Adrenal gland (tissue), 12 donors: ENCODE results near the gene PDLIM5. TPM values are rescaled to one million over a fixed set of nuclear protein-coding genes. Genes with fewer than 3 reads are reported as not detected.

Experiments used
- DNase-seq, 7 donors: peaks; one replicate each; pipeline ENCODE4 v3.0.0-alpha.2; 2019 to 2020
- H3K27ac ChIP-seq, 5 donors: fragments of 200-600 bp; sonication (generic) in 4 of 5; 1 replicate in 3 of 5; 2 replicates in 2 of 5; pipeline versions ENCODE4 v1.5.1 to v1.8.0; 2016 to 2020; ENCODE audit warnings: mild to moderate bottlenecking in 1 of 5
- H3K27me3 ChIP-seq: fragments of 200-600 bp; 2 replicates; pipeline ENCODE4 v1.8.0; 2021
- H3K36me3 ChIP-seq, 2 donors: fragments of 200-600 bp; replicated peaks in 1 of 2; 1 replicate in 1 of 2; 2 replicates in 1 of 2; pipeline versions ENCODE4 v1.5.1 to v1.8.0; 2018 to 2022
- H3K4me1 ChIP-seq, 2 donors: fragments of 200-600 bp; replicated peaks in 1 of 2; 1 replicate in 1 of 2; 2 replicates in 1 of 2; pipeline versions ENCODE4 v1.5.1 to v1.8.0; 2018 to 2021
- H3K4me3 ChIP-seq, 4 donors: fragments of 200-600 bp; sonication (generic) in 3 of 4; one replicate each; pipeline ENCODE4 v1.5.1; 2016 to 2018
- H3K9me3 ChIP-seq, 3 donors: fragments of 200-600 bp; sonication (generic) in 1 of 3; replicated peaks in 1 of 3; 1 replicate in 2 of 3; 2 replicates in 1 of 3; pipeline versions ENCODE4 v1.5.1 to v1.8.0; 2016 to 2021
- CTCF ChIP-seq, 6 experiments: fragments of 450-650 bp in 4 of 6; fragments of 200-600 bp in 2 of 6; sonication (generic) in 1 of 6; IDR thresholded peaks; 1 replicate in 5 of 6; 2 replicates in 1 of 6; pipeline versions ENCODE4 v1.5.1 to v1.8.0; 2016 to 2021; ENCODE audit warnings: antibody characterized with exemption in 6 of 6, mild to moderate bottlenecking in 2 of 6, moderate library complexity in 1 of 6
- POLR2A ChIP-seq, 2 donors: fragments of 450-650 bp; IDR thresholded peaks; one replicate each; pipeline ENCODE4 v1.6.1; 2017; ENCODE audit warnings: antibody characterized with exemption in 2 of 2, mild to moderate bottlenecking in 2 of 2, moderate library complexity in 1 of 2
- WGBS, 4 donors: extraction: QIAGEN DNeasy Blood & Tissue Kit in 2 of 4; methylation state at CpG; one replicate each; pipeline versions ENCODE4 v1.1.5 to v1.1.7; 2013 to 2017; 5-methylcytosine and 5-hydroxymethylcytosine counted together
- intact Hi-C, 2 donors: fragments of 100-400 bp; cut with DNase I; formaldehyde crosslinking; loops; one replicate each; pipeline versions ENCODE4 v1.14.1 to v1.15.0; 2022 to 2023
- polyA plus RNA-seq, 3 donors: library from polyadenylated mRNA; stranded (reverse); fragments of 200-250 nt in 2 of 3; fragments of 350-450 nt in 1 of 3; fragmentation: Illumina TruSeq in 1 of 3; extraction: RNeasy Lipid Tissue Mini Kit (QIAGEN cat#74804) in 1 of 3; gene quantifications; one replicate each; pipeline ENCODE4 v1.2.3, GENCODE V29; 2013 to 2014
- total RNA-seq, 9 donors: library from RNA; depleted of rRNA in 4 of 9; stranded (reverse); fragments of >200 nt in 4 of 9; fragments of 120-200 nt in 1 of 9; fragmentation: NEBNext Ultra II Directional in 1 of 9; extraction: Animal tissue kit (Norgen Biotek cat#: 25700) in 1 of 9; gene quantifications; one replicate each; pipeline versions ENCODE4 v1.1.0 to v1.2.4, GENCODE V29; 2013 to 2023
- donor health status: healthy with polysubstance abuse.
- donor health status: Bipolar disorder and iron deficiency.
- donor health status: DM: yes; HTN: yes; CAD: no.
- donor health status: DM: no; HTN: no; CAD: no.
- donor health status: DM: no; HTN: no; CAD: no.
- donor health status: DM: yes; HTN: yes; CAD: no.

The PDLIM5 gene
- total and polyA plus RNA-seq, 12 donors, result 26.2 to 150 (median 84.0) TPM

GRCh38 chr4:94420356-94420755 lies 31.4 kb upstream of the PDLIM5 start:
- Histone ChIP-seq H3K36me3 (no peaks in the 10 kb centered on the region), H3K9me3 (no peaks in the 10 kb centered on the region), H3K4me1 (no peaks in the 10 kb centered on the region), H3K27ac (no peak overlapping the region), H3K27me3 (no peaks in the 10 kb centered on the region), H3K4me3 (no peak overlapping the region)
- 78 to 96% (median 87%) methylated on average over 2 of the region's 2 CpGs for WGBS, 4 donors
- intact Hi-C loops, result no loop called here
- TF ChIP-seq POLR2A (IDR thresholded peaks at IDR 0.05), result no peak
- TF ChIP-seq CTCF (IDR thresholded peaks at IDR 0.05), result no peak
- DNase-seq, result no peak

- H3K36me3 ChIP-seq, result no peaks in the 10 kb centered on the region
- no peak overlapping the region for H3K4me3 ChIP-seq
- peaks cover 0 to 14% (median 0%) of the 10 kb centered on the region in 3 donors for H3K9me3 ChIP-seq
- H3K4me1 ChIP-seq, result no peaks in the 10 kb centered on the region
- 47 to 65% (median 60%) methylated on average over 1 of the region's 1 CpG for WGBS, 4 donors
- no peak for TF ChIP-seq CTCF (IDR thresholded peaks at IDR 0.05)
- TF ChIP-seq POLR2A (IDR thresholded peaks at IDR 0.05), result no peak
- no peaks in the 10 kb centered on the region for H3K27me3 ChIP-seq
- DNase-seq, result no peak
- intact Hi-C loops, result no loop called here
- H3K27ac ChIP-seq, result no peak overlapping the region
Measured at GRCh38 chr4:94426783-94427182, 25.0 kb upstream of the PDLIM5 start.

GRCh38 chr4:94428884-94429283 lies 22.9 kb upstream of the PDLIM5 start:
- Histone ChIP-seq H3K27ac (no peak overlapping the region), H3K4me1 (no peaks in the 10 kb centered on the region), H3K36me3 (no peaks in the 10 kb centered on the region), H3K27me3 (no peaks in the 10 kb centered on the region), H3K9me3 (peaks cover 0 to 14% (median 0%) of the 10 kb centered on the region in 3 donors), H3K4me3 (no peak overlapping the region)
- no peak for TF ChIP-seq CTCF (IDR thresholded peaks at IDR 0.05)
- TF ChIP-seq POLR2A (IDR thresholded peaks at IDR 0.05), result no peak
- intact Hi-C loops, result no loop called here
- DNase-seq, result no peak
- 84 to 96% (median 89%) methylated on average over 1 of the region's 1 CpG for WGBS, 4 donors

- Histone ChIP-seq H3K27ac (no peak overlapping the region), H3K27me3 (no peaks in the 10 kb centered on the region), H3K36me3 (no peaks in the 10 kb centered on the region), H3K9me3 (peaks cover 0 to 14% (median 0%) of the 10 kb centered on the region in 3 donors), H3K4me1 (no peaks in the 10 kb centered on the region), H3K4me3 (no peak overlapping the region)
- TF ChIP-seq CTCF (IDR thresholded peaks at IDR 0.05), result no peak
- no peak for TF ChIP-seq POLR2A (IDR thresholded peaks at IDR 0.05)
- WGBS, 4 donors, result 92 to 94% (median 92%) methylated on average over 6 of the region's 6 CpGs
- intact Hi-C loops, result no loop called here
- no peak for DNase-seq
Measured at GRCh38 chr4:94430406-94430805, 21.3 kb upstream of the PDLIM5 start.
